Embryonic facial prominence (tissue), 1 donor: Measurements from ENCODE around the gene HDGFL2.

Experiments
- DNase-seq: peaks from one replicate; pipeline ENCODE4 v3.0.0-alpha.2; 2016; ENCODE audit errors: extremely low spot score

HDGFL2 gene

GRCh38 chr19:4471403-4472173 is 509 bp upstream of the HDGFL2 start:
- peak; percentile 100 for DNase-seq

GRCh38 chr19:4473011-4473762 is 1.1 kb downstream of the HDGFL2 start:
- no peak for DNase-seq

- DNase-seq, result no peak
These were observed 1.8 kb downstream of the HDGFL2 start for GRCh38 chr19:4473763-4474513.

GRCh38 chr19:4474514-4475022 is 2.5 kb downstream of the HDGFL2 start:
- peak; percentile 65 for DNase-seq

GRCh38 chr19:4477034-4477801 is 5.1 kb downstream of the HDGFL2 start:
- no peak for DNase-seq

- DNase-seq, result no peak
These were observed 10.7 kb downstream of the HDGFL2 start for GRCh38 chr19:4482721-4483364.

GRCh38 chr19:4483385-4483784 is 11.3 kb downstream of the HDGFL2 start:
- no peak for DNase-seq

GRCh38 chr19:4487572-4487971 is 15.5 kb downstream of the HDGFL2 start:
- no peak for DNase-seq

- no peak for DNase-seq
These were observed 16.4 kb downstream of the HDGFL2 start for GRCh38 chr19:4488496-4488895.

- DNase-seq, result no peak
These were observed 19.3 kb downstream of the HDGFL2 start for GRCh38 chr19:4491446-4491845.

GRCh38 chr19:4492337-4493103 is 20.4 kb downstream of the HDGFL2 start:
- DNase-seq, result no peak

- no peak for DNase-seq
These were observed 21.2 kb downstream of the HDGFL2 start for GRCh38 chr19:4493104-4493928.

GRCh38 chr19:4493929-4494690 is 22.0 kb downstream of the HDGFL2 start:
- no peak for DNase-seq

- DNase-seq, result no peak
These were observed 22.6 kb downstream of the HDGFL2 start for GRCh38 chr19:4494691-4495064.

GRCh38 chr19:4495471-4495870 is 23.4 kb downstream of the HDGFL2 start:
- DNase-seq, result no peak

- no peak for DNase-seq
These were observed 24.2 kb downstream of the HDGFL2 start for GRCh38 chr19:4496304-4496703.

- DNase-seq, result no peak
These were observed 25.8 kb downstream of the HDGFL2 start for GRCh38 chr19:4497770-4498389.

- no peak for DNase-seq
These were observed 26.6 kb downstream of the HDGFL2 start for GRCh38 chr19:4498694-4499093.
